H9 (cell line): ENCODE measurements around the gene POLR1C. TPM values are rescaled to one million over a fixed set of nuclear protein-coding genes. Genes with fewer than 3 reads are reported as not detected.
A peak's percentile ranks its signal among the peaks of the same experiment; 100 is the strongest.

Experiments
- DNase-seq: peaks from one replicate; pipeline ENCODE4 v3.0.0-alpha.2; 2017
- H2AFZ ChIP-seq: one replicate; pipeline ENCODE4 v1.6.1; 2013; ENCODE audit warnings: mild to moderate bottlenecking, low read length, control low read depth, moderate library complexity
- H2AK5ac ChIP-seq: 2 replicates; pipeline ENCODE4 v1.6.1; 2013; ENCODE audit warnings: low read length, control low read depth, mixed read lengths; ENCODE audit not compliant: insufficient read length
- H2BK120ac ChIP-seq: one replicate; pipeline ENCODE4 v1.6.1; 2013; ENCODE audit warnings: low read depth, mild to moderate bottlenecking, low read length, control low read depth, inconsistent platforms; ENCODE audit not compliant: poor library complexity, severe bottlenecking
- H2BK12ac ChIP-seq: 2 replicates; pipeline ENCODE4 v1.6.1; 2013; ENCODE audit warnings: low read length, control low read depth, mixed read lengths, low read depth; ENCODE audit not compliant: insufficient read length
- H2BK15ac ChIP-seq: 2 replicates; pipeline ENCODE4 v1.6.1; 2013; ENCODE audit warnings: low read depth, low read length, control low read depth
- H2BK20ac ChIP-seq: one replicate; pipeline ENCODE4 v1.6.1; 2013; ENCODE audit warnings: low read depth, mild to moderate bottlenecking, low read length, control low read depth, inconsistent platforms; ENCODE audit not compliant: poor library complexity, severe bottlenecking
- H2BK5ac ChIP-seq: 2 replicates; pipeline ENCODE4 v1.6.1; 2013; ENCODE audit warnings: low read length, control low read depth, mixed read lengths; ENCODE audit not compliant: insufficient read length
- H3K14ac ChIP-seq: 2 replicates; pipeline ENCODE4 v1.6.1; 2013; ENCODE audit warnings: low read length, control low read depth; ENCODE audit not compliant: insufficient read depth
- H3K18ac ChIP-seq: 2 replicates; pipeline ENCODE4 v1.6.1; 2013; ENCODE audit warnings: low read depth, mild to moderate bottlenecking, mixed read lengths, low read length, control low read depth; ENCODE audit not compliant: insufficient read length
- H3K23ac ChIP-seq: 2 replicates; pipeline ENCODE4 v1.6.1; 2013; ENCODE audit warnings: low read length, control low read depth, mixed read lengths, low read depth; ENCODE audit not compliant: insufficient read length
- H3K23me2 ChIP-seq: 2 replicates; pipeline ENCODE4 v1.6.1; 2013; ENCODE audit warnings: low read depth, mild to moderate bottlenecking, mixed read lengths, low read length, control low read depth; ENCODE audit not compliant: insufficient read length, poor library complexity, severe bottlenecking
- H3K27ac ChIP-seq: 2 replicates; pipeline ENCODE4 v1.5.1; 2013; ENCODE audit warnings: low read length, control low read depth, mixed read lengths, low read depth; ENCODE audit not compliant: insufficient read length
- H3K27me3 ChIP-seq: 2 replicates; pipeline ENCODE4 v1.6.1; 2013; ENCODE audit warnings: low read length, control low read depth, inconsistent platforms; ENCODE audit not compliant: insufficient read depth
- H3K4ac ChIP-seq: 2 replicates; pipeline ENCODE4 v1.6.1; 2013; ENCODE audit warnings: low read depth, mild to moderate bottlenecking, control low read depth, inconsistent platforms, low read length, moderate library complexity
- H3K4me1 ChIP-seq: 2 replicates; pipeline ENCODE4 v1.6.1; 2013; ENCODE audit warnings: low read length, control low read depth, inconsistent platforms; ENCODE audit not compliant: insufficient read depth
- H3K4me2 ChIP-seq: 2 replicates; pipeline ENCODE4 v1.6.1; 2013; ENCODE audit warnings: low read length, control low read depth, mixed read lengths; ENCODE audit not compliant: insufficient read length, insufficient read depth
- H3K56ac ChIP-seq: 2 replicates; pipeline ENCODE4 v1.6.1; 2013; ENCODE audit warnings: low read depth, mild to moderate bottlenecking, mixed read lengths, low read length, control low read depth; ENCODE audit not compliant: insufficient read length
- H3K79me1 ChIP-seq: 2 replicates; pipeline ENCODE4 v1.6.1; 2013; ENCODE audit warnings: low read depth, mild to moderate bottlenecking, moderate library complexity, low read length, control low read depth, inconsistent platforms; ENCODE audit not compliant: insufficient read depth, poor library complexity, severe bottlenecking
- H3K79me2 ChIP-seq: 2 replicates; pipeline ENCODE4 v1.6.1; 2013; ENCODE audit warnings: low read length, control low read depth, inconsistent platforms; ENCODE audit not compliant: insufficient read depth
- H3K9ac ChIP-seq: 2 replicates; pipeline ENCODE4 v1.6.1; 2013; ENCODE audit warnings: low read length, control low read depth, mixed read lengths; ENCODE audit not compliant: insufficient read length; ENCODE audit errors: extremely low read depth
- H3K9me3 ChIP-seq: one replicate; pipeline ENCODE4 v1.6.1; 2013; ENCODE audit warnings: low read depth, low read length, inconsistent platforms; ENCODE audit not compliant: control insufficient read depth
- H3T11ph ChIP-seq: one replicate; pipeline ENCODE4 v1.6.1; 2013; ENCODE audit warnings: mild to moderate bottlenecking, low read length, control low read depth, inconsistent platforms
- H4K20me1 ChIP-seq: one replicate; pipeline ENCODE4 v1.6.1; 2013; ENCODE audit not compliant: control insufficient read depth, insufficient read length, insufficient read depth
- H4K5ac ChIP-seq: 2 replicates; pipeline ENCODE4 v1.6.1; 2013; ENCODE audit warnings: low read depth, mild to moderate bottlenecking, mixed read lengths, low read length, control low read depth; ENCODE audit not compliant: insufficient read length
- H4K8ac ChIP-seq: replicated peaks from 2 replicates; pipeline ENCODE4 v1.6.1; 2013; ENCODE audit warnings: low read length, control low read depth, mixed read lengths, low read depth; ENCODE audit not compliant: insufficient read length
- H4K91ac ChIP-seq: 2 replicates; pipeline ENCODE4 v1.6.1; 2013; ENCODE audit warnings: low read depth, mild to moderate bottlenecking, moderate library complexity, mixed read lengths, low read length, control low read depth; ENCODE audit not compliant: insufficient read length
- H3K27ac Mint-ChIP-seq, 3 experiments: 2 replicates in 2 of 3; 3 replicates in 1 of 3; pipeline ENCODE4 v1.8.0; 2020 to 2021; ENCODE audit warnings: mixed read lengths in 3 of 3, mild to moderate bottlenecking in 1 of 3, moderate library complexity in 1 of 3
- H3K27me3 Mint-ChIP-seq: 2 replicates; pipeline ENCODE4 v1.8.0; 2021; ENCODE audit warnings: low read depth, mild to moderate bottlenecking, moderate library complexity, mixed read lengths
- H3K36me3 Mint-ChIP-seq, 3 experiments: 2 replicates in 2 of 3; 3 replicates in 1 of 3; pipeline ENCODE4 v1.8.0; 2020 to 2021; ENCODE audit warnings: low read depth in 3 of 3, mixed read lengths in 3 of 3; ENCODE audit not compliant: insufficient read depth in 1 of 3
- H3K4me1 Mint-ChIP-seq, 2 experiments: 2 replicates each; pipeline ENCODE4 v1.8.0; 2020; ENCODE audit warnings: mixed read lengths in 2 of 2
- H3K4me3 Mint-ChIP-seq, 2 experiments: 2 replicates in 1 of 2; 3 replicates in 1 of 2; pipeline ENCODE4 v1.8.0; 2020 to 2021; ENCODE audit warnings: mild to moderate bottlenecking in 2 of 2, mixed read lengths in 2 of 2, moderate library complexity in 1 of 2
- H3K9me3 Mint-ChIP-seq, 2 experiments: 2 replicates in 1 of 2; 3 replicates in 1 of 2; pipeline ENCODE4 v1.8.0; 2020; ENCODE audit warnings: mild to moderate bottlenecking in 2 of 2, mixed read lengths in 2 of 2, moderate library complexity in 1 of 2
- WGBS: extraction: QIAGEN DNeasy Blood & Tissue Kit; methylation state at CpG from one replicate; pipeline ENCODE4 v1.1.7; 2013; ENCODE audit warnings: missing lambda C conversion rate, low lambda C conversion rate, mixed read lengths; ENCODE audit not compliant: insufficient read length; ENCODE audit errors: extremely low coverage; 5-methylcytosine and 5-hydroxymethylcytosine counted together
- total RNA-seq: library from RNA; stranded (reverse); gene quantifications from 2 replicates; pipeline ENCODE4 v1.2.1, GENCODE V29; 2021
- TF ChIP-seq, protein P1 (sequence below): fragments of 200-600 bp; sonication (generic); conservative IDR thresholded peaks from 3 replicates; pipeline ENCODE4 v1.8.0; 2021; ENCODE audit warnings: antibody characterized with exemption, mild to moderate bottlenecking

The POLR1C gene
- total RNA-seq, 1 experiment from 2014 or later: 75.8 TPM

DNA sequence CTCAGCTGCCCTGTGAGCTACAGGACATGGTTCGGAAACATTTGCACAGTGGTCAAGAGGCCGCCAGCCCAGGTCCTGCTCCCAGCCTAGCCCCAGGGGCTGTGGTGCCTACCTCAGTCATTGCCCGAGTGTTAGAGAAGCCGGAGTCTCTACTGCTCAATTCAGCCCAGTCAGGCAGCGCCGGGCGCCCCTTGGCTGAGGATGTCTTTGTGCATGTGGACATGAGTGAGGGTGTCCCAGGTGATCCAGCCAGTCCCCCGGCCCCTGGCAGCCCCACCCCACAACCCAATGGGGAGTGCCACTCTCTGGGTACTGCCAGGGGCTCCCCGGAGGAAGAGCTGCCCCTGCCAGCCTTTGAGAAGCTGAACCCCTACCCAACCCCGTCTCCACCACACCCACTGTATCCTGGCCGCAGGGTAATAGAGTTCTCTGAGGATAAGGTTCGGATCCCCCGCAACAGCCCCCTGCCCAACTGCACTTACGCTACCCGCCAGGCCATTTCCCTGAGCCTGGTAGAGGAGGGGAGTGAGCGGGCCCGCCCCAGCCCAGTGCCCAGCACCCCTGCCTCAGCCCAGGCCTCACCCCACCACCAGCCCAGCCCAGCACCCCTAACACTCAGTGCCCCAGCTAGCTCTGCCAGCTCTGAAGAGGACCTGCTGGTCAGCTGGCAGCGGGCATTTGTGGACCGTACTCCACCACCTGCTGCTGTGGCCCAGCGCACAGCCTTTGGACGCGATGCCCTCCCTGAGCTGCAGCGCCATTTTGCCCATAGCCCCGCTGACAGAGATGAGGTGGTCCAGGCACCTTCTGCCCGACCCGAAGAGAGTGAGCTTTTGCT, 11.9 kb upstream of the POLR1C start:
- H4K5ac ChIP-seq: no peak overlapping the region
- H3K4ac ChIP-seq: no peak overlapping the region
- H3K79me1 ChIP-seq: no peaks in the 10 kb centered on the region
- Mint-ChIP-seq H3K27me3 (peaks cover 27% of the 10 kb centered on the region), H3K4me1 (peaks cover 7 to 11% of the 10 kb centered on the region in 2 experiments), H3K9me3 (peaks cover 2 to 3% of the 10 kb centered on the region in 2 experiments; a peak in 3 of 5 replicates), H3K4me3 (peak overlapping the region in 1 of 2 experiments; percentile 17; a peak in 1 of 5 replicates), H3K36me3 (peaks cover 23 to 57% (median 44%) of the 10 kb centered on the region in 3 experiments), H3K27ac (no peak overlapping the region)
- no peak overlapping the region for H2AK5ac ChIP-seq
- no peak overlapping the region for H3K14ac ChIP-seq
- no peak overlapping the region for H2BK15ac ChIP-seq
- H3K56ac ChIP-seq: no peak overlapping the region
- H3K27me3 ChIP-seq: peaks cover 8% of the 10 kb centered on the region; the same call in 1 of the 2 replicates
- no peaks in the 10 kb centered on the region for H3K23me2 ChIP-seq
- TF ChIP-seq, protein P1, sequence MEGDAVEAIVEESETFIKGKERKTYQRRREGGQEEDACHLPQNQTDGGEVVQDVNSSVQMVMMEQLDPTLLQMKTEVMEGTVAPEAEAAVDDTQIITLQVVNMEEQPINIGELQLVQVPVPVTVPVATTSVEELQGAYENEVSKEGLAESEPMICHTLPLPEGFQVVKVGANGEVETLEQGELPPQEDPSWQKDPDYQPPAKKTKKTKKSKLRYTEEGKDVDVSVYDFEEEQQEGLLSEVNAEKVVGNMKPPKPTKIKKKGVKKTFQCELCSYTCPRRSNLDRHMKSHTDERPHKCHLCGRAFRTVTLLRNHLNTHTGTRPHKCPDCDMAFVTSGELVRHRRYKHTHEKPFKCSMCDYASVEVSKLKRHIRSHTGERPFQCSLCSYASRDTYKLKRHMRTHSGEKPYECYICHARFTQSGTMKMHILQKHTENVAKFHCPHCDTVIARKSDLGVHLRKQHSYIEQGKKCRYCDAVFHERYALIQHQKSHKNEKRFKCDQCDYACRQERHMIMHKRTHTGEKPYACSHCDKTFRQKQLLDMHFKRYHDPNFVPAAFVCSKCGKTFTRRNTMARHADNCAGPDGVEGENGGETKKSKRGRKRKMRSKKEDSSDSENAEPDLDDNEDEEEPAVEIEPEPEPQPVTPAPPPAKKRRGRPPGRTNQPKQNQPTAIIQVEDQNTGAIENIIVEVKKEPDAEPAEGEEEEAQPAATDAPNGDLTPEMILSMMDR: no peak
- H4K8ac ChIP-seq: no peak overlapping the region
- H3K27ac ChIP-seq: no peak overlapping the region
- H3K23ac ChIP-seq: no peak overlapping the region
- no peaks in the 10 kb centered on the region for H3K4me1 ChIP-seq
- no peak overlapping the region for H2AFZ ChIP-seq
- no peak overlapping the region for H2BK12ac ChIP-seq
- H4K20me1 ChIP-seq: no peaks in the 10 kb centered on the region
- no peak overlapping the region for H3T11ph ChIP-seq
- H2BK120ac ChIP-seq: no peak overlapping the region
- H3K79me2 ChIP-seq: no peaks in the 10 kb centered on the region
- no peak overlapping the region for H4K91ac ChIP-seq
- DNase-seq: no peak
- H3K18ac ChIP-seq: no peak overlapping the region
- H2BK20ac ChIP-seq: no peak overlapping the region
- WGBS: no CpG with 5 or more reads among the region's 26 CpGs
- no peak overlapping the region for H3K4me2 ChIP-seq
- no peaks in the 10 kb centered on the region for H3K9me3 ChIP-seq
- H3K9ac ChIP-seq: no peak overlapping the region
- no peak overlapping the region for H2BK5ac ChIP-seq
